ENCODE measurements around the gene GTF2H4. TPM values are rescaled to one million over a fixed set of nuclear protein-coding genes. Genes with fewer than 3 reads are reported as not detected.

GTF2H4 gene
- total RNA-seq, 2 experiments from 2014 or later, result 47.0 to 51.3 TPM

- ChIA-PET POLR2A (no interaction called here), CTCF (interaction anchor here (0.7 kb wide), 1 partner anchor 157 kb away, joined by 3 read pairs; no protein-coding TSS in a partner anchor)
Observed at GRCh38 chr6:30935018-30935417, 27.0 kb downstream of the GTF2H4 start.

- ChIA-PET POLR2A (no interaction called here), CTCF (interaction anchor here (1.1 kb wide), 1 partner anchor 21 kb away, joined by 3 read pairs; no protein-coding TSS in a partner anchor)
Observed at GRCh38 chr6:30937265-30937664, 29.3 kb downstream of the GTF2H4 start.

- ChIA-PET CTCF (interaction anchor here (1.2 kb wide), 1 partner anchor 152 kb away, joined by 3 read pairs; no protein-coding TSS in a partner anchor), POLR2A (no interaction called here)
Observed at GRCh38 chr6:30938730-30939129, 30.7 kb downstream of the GTF2H4 start.

DNA sequence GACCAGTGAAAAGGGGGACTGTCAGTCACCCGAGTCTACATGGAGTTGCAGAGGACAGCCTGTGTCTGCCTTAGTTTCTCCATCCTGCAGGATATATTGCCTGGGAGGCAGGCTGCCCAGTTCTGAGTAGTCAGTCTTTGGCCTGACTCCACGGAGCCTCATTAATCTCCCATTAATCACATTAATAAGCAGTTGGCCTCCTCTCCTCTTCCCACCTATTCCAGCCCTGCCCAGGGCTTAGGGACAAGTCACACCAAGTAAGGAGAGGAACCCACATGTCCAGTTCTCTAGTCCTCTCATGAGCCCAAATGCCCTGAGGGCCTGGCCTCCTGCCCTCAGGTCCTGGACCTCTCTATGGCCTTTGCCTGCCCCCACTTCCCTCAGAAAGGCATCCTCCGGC, 31.5 kb downstream of the GTF2H4 start:
- CTCF ChIA-PET, result no interaction called here

DNA sequence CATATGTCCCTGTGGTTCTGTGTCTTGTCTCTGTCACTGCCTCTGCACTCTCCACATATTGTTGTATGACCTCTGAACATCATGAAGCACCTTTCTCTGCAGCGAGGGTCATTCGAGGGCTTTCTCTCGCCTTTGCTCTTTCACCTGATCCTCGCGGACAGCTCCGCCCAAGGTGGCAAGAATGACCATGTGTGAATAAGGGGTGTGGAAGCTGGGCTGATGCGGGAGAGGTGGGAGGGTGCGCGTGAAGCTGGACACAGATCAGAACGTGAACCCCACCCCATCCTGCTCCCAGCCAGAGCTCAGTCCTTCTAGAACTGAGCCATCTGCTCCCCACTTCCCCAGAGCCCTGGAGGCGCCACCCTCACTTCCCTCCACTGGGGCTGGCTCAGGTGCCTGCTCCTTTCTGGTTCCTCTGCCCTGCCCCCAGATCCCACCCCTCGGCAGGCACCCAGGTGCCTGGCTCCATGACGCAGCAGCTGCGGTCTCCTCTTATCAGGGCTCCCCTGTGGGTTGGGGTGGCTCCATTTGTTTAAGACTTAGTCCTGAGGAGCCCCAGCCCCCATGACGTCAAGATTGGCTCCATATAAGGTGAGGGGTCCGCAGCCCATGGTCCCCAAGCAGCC, 32.5 kb downstream of the GTF2H4 start, which contains the start of gene MUCL3:
Gene MUCL3 (plus strand): TSS at position 613 of the 626 bp plus-strand sequence. CDS start 27 bp downstream, outside the sequence.
- CTCF ChIA-PET, result interaction anchor here (0.6 kb wide), 1 partner anchor 96 kb away, joined by 3 read pairs; no protein-coding TSS in a partner anchor
- POLR2A ChIA-PET, result interaction anchor here (0.6 kb wide), 1 partner anchor 42 kb away, joined by 3 read pairs; no protein-coding TSS in a partner anchor

More for the DNA sequence above, 31.5 kb downstream of the GTF2H4 start:
- POLR2A ChIA-PET, result no interaction called here

DNA sequence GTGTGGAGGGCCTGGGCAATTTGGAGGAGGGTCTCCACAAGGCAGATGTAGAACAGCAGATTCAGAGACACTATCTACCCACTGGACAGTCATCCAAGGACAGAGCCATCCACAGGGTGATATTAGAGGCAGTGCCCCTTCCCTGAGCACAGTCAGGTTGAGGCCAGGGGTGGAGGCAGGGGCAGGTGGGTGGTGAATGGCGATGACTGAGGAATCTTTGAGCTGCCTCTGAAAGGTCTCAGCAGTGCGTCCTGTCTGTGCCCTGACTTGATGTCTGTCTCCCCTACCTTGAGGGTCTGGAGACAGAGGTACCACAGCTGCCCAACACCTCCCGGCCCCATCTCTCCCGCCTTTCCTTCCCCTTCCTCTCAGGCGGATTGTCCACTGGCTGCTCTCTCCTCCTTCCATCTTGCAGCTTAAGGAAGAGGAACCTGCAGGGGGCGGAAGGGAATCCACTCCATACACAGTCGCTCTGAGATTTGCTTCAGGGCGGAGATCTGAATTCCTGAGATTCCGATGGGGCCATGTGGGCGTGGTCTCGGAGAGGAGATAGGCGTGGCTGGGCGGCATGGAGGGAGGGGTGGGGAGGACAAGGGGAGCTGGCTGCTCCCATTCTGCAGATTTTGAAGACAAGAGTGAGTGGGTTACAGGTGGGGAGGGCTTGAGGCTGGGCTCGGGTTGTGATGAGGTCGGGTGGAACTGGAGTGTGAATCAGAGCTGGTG, 34.5 kb downstream of the GTF2H4 start:
- CTCF ChIA-PET, result interaction anchor here (0.7 kb wide), 2 partner anchors 45 to 818 kb away, joined by 3 to 5 read pairs; no protein-coding TSS in a partner anchor
- POLR2A ChIA-PET, result no interaction called here

DNA sequence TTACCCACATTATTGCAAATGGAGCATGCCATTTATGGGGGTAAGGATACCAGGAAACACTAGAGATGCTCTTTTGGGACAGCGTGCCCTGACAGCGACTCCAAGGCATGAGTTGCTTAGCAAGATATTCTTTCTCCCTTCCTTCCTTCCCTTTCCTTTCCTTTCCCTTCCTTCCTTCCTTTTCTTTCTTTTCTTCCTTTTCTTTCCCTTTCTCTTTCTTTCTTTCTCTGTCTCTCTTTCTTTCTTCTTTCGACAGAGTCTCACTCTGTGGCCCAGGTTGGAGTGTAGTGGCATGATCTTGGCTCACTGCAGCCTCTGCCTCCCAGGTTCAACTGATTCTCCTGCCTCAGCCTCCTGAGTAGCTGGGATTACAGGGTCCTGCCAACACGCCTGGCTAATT, 36.0 kb downstream of the GTF2H4 start:
- CTCF ChIA-PET, result no interaction called here

DNA sequence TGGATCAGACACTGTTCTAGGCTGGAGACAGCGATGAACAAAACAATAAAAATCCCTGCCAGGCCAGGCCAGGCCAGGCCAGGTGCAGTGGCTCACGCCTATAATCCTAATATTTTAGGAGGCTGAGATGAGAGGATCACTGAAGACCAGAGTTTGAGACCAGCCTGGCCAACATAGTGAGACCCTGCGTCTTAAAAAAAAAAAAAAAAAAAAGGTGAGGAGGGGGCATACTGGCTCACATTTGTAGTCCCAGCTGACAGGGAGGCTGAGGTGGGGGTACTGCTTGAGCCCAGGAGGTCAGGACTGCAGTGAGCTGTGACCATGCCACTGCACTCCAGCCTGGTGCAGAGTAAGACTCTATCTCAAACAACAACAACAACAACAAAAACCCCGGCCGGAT, 37.3 kb downstream of the GTF2H4 start:
- CTCF ChIA-PET, result no interaction called here
- POLR2A ChIA-PET, result no interaction called here

More for the DNA sequence above, 36.0 kb downstream of the GTF2H4 start:
- POLR2A ChIA-PET, result no interaction called here

GRCh38 chr6:30947231-30947630, 39.2 kb downstream of the GTF2H4 start:
- ChIA-PET POLR2A (no interaction called here), CTCF (no interaction called here)

- CTCF ChIA-PET, result no interaction called here
Observed at GRCh38 chr6:30948811-30949210, 40.8 kb downstream of the GTF2H4 start.

DNA sequence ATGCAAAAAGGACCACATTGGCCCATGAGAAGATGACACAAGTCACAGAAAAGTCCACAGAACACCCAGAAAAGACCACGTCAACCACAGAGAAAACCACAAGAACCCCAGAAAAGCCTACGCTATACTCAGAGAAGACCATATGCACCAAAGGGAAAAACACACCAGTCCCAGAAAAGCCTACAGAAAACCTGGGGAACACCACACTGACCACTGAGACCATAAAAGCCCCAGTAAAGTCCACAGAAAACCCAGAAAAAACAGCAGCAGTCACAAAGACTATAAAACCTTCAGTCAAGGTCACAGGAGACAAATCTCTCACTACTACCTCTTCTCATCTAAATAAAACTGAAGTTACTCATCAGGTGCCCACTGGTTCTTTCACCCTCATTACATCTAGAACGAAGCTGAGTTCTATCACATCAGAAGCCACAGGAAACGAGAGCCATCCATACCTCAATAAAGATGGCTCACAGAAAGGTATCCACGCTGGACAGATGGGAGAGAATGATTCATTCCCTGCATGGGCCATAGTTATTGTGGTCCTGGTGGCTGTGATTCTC, 44.0 kb downstream of the GTF2H4 start:
- ChIA-PET CTCF (no interaction called here), POLR2A (no interaction called here)

More at GRCh38 chr6:30948811-30949210, 40.8 kb downstream of the GTF2H4 start:
- POLR2A ChIA-PET, result no interaction called here

- POLR2A ChIA-PET, result interaction anchor here (0.9 kb wide), 1 partner anchor 178 kb away, joined by 6 read pairs; no protein-coding TSS in a partner anchor
- CTCF ChIA-PET, result interaction anchor here (0.8 to 2.1 kb wide), 3 partner anchors 39 to 125 kb away, joined by 3 to 8 read pairs (median 3); partner anchors contain the start of gene VARS2
Observed at GRCh38 chr6:30954631-30955366, 46.8 kb downstream of the GTF2H4 start.

DNA sequence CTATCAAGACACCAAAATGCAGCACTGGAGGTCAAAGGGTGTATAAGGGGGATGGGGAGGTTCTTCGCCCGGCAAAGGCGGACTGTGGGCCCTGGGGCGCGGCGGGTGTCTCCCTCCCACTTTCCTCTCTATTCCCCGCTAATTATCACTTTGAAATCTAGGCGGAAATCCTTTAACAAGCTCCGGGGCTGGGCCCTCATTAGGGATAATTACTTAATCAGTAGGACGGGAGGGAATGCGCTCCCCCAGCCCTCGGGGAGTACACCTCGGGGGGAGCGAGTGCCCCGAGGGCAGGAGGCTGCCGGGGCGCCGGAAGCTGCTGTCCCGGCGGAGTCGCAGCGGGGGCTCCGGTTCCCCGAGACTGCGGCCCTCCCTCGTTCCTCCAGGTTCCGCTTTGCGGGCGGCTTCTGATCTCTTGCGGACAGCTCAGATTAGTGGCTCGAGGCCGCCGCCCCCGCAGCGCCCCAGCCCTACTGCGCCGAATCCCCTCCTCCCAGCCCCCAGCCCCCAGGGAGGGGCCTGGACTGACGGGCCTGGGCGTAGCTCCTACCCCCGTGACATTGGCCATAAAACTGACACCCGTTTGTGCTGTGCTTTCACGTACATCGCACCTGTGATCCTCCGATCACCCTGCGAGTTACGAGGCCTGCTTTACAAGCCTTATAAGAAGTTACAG, 47.5 kb downstream of the GTF2H4 start:
- ChIA-PET POLR2A (interaction anchor here (0.8 to 0.9 kb wide), 2 partner anchors 137 to 177 kb away, joined by 3 to 6 read pairs; no protein-coding TSS in a partner anchor), CTCF (interaction anchor here (0.8 to 2.1 kb wide), 6 partner anchors 40 to 276 kb away, joined by 3 to 8 read pairs (median 3); partner anchors contain the start of gene VARS2)

DNA sequence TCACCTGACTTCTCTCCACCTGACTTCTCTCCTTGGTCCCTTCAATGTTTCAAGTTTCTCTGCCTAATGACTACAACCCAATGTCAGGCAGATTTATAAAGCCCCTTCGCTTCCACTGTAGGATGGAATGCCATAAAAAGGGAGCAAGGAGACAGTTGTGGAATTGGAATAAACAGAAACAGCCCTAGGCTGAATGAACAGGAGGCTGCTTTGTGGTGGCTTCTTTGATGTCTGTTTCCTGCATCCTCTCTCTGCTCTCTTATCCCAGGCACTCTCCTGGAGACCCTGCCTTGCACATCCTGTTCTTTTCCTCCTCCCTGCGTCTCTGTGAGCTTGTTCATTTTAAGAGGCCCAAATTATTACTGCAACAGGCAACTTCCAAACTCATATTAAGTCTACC, 49.7 kb downstream of the GTF2H4 start:
- ChIA-PET CTCF (interaction anchor here (0.9 kb wide), 1 partner anchor 133 kb away, joined by 4 read pairs; no protein-coding TSS in a partner anchor), POLR2A (no interaction called here)

- POLR2A ChIA-PET, result no interaction called here
Observed at GRCh38 chr6:30960907-30961673, 53.1 kb downstream of the GTF2H4 start.

DNA sequence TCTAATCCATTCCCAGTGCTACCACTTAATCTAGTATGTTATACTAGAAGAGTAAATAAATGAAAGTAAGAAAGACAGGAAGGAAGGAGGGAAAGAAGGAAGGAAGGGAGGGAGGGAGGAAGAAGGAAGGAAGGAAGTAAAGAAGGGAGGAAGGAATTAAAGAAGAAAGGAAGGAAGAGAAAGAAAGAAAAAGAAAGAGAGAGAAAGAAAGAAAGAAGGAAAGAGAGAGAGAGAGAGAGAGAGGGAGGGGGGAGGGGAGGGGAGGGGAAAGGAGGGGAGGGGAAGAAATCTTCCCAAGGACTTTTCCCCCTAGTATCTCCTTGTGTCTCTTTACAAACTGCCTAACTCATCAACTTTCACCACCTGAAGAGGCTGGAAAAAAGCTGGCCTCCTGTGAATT, 54.7 kb downstream of the GTF2H4 start:
- POLR2A ChIA-PET, result no interaction called here

More at GRCh38 chr6:30960907-30961673, 53.1 kb downstream of the GTF2H4 start:
- CTCF ChIA-PET, result no interaction called here

GRCh38 chr6:30963641-30964040, 55.6 kb downstream of the GTF2H4 start:
- POLR2A ChIA-PET, result no interaction called here
- CTCF ChIA-PET, result interaction anchor here (0.7 kb wide), 1 partner anchor 13 kb away, joined by 7 read pairs; no protein-coding TSS in a partner anchor

More for the DNA sequence above, 54.7 kb downstream of the GTF2H4 start:
- CTCF ChIA-PET, result no interaction called here

Measured in activated CD8-positive, alpha-beta memory T cell treated with anti-CD3 and anti-CD28 coated beads for 36 hours (primary cell).